IPS-18a (cell line): ENCODE data around the gene CYP2U1.

Experiments used
- H3K27ac ChIP-seq: one replicate; pipeline ENCODE4 v1.5.1; 2013; ENCODE audit warnings: low read length
- H3K27me3 ChIP-seq: one replicate; pipeline ENCODE4 v1.6.1; 2013; ENCODE audit warnings: mild to moderate bottlenecking, low read length; ENCODE audit not compliant: control insufficient read depth, insufficient read depth
- H3K36me3 ChIP-seq: one replicate; pipeline ENCODE4 v1.6.1; 2013; ENCODE audit warnings: low read depth, low read length; ENCODE audit not compliant: control insufficient read depth
- H3K4me1 ChIP-seq: one replicate; pipeline ENCODE4 v1.6.1; 2013; ENCODE audit warnings: low read depth, low read length; ENCODE audit not compliant: control insufficient read depth
- H3K4me3 ChIP-seq: one replicate; pipeline ENCODE4 v1.5.1; 2013; ENCODE audit warnings: low read length
- H3K9ac ChIP-seq: one replicate; pipeline ENCODE4 v1.6.1; 2013; ENCODE audit warnings: mild to moderate bottlenecking, low read length, moderate library complexity
- H3K9me3 ChIP-seq: one replicate; pipeline ENCODE4 v1.6.1; 2013; ENCODE audit warnings: low read depth, low read length; ENCODE audit not compliant: control insufficient read depth

Gene CYP2U1

GRCh38 chr4:107930821-107931774 lies at the start of gene CYP2U1:
CYP2U1 (plus strand) TSS chr4:107931549; CDS start chr4:107931644, 95 bp downstream.
- Histone ChIP-seq H3K36me3 (no peaks in the 10 kb centered on the region), H3K4me1 (peaks cover 12% of the 10 kb centered on the region), H3K9me3 (no peaks in the 10 kb centered on the region), H3K27ac (no peak within 1 kb of the TSS), H3K27me3 (peaks cover 35% of the 10 kb centered on the region), H3K4me3 (peak within 1 kb of the TSS; percentile 69), H3K9ac (peak within 1 kb of the TSS; percentile 35)

GRCh38 chr4:107885865-107886264 lies 45.5 kb upstream of the CYP2U1 start:
- peaks cover 4% of the 10 kb centered on the region for H3K4me1 ChIP-seq
- H3K27me3 ChIP-seq = no peaks in the 10 kb centered on the region
- no peak overlapping the region for H3K9ac ChIP-seq
- no peaks in the 10 kb centered on the region for H3K36me3 ChIP-seq
- H3K4me3 ChIP-seq = no peak overlapping the region
- peaks cover 41% of the 10 kb centered on the region for H3K9me3 ChIP-seq
- H3K27ac ChIP-seq = no peak overlapping the region

- H3K36me3 ChIP-seq = no peaks in the 10 kb centered on the region
- H3K4me3 ChIP-seq = no peak overlapping the region
- no peak overlapping the region for H3K27ac ChIP-seq
- no peaks in the 10 kb centered on the region for H3K27me3 ChIP-seq
- H3K9ac ChIP-seq = no peak overlapping the region
- peaks cover 41% of the 10 kb centered on the region for H3K9me3 ChIP-seq
- H3K4me1 ChIP-seq = peaks cover 14% of the 10 kb centered on the region
These were observed 43.1 kb upstream of the CYP2U1 start for GRCh38 chr4:107888237-107888636.

- H3K27ac ChIP-seq = no peak overlapping the region
- no peaks in the 10 kb centered on the region for H3K27me3 ChIP-seq
- H3K36me3 ChIP-seq = no peaks in the 10 kb centered on the region
- H3K9me3 ChIP-seq = peaks cover 40% of the 10 kb centered on the region
- no peak overlapping the region for H3K9ac ChIP-seq
- no peak overlapping the region for H3K4me3 ChIP-seq
- peaks cover 14% of the 10 kb centered on the region for H3K4me1 ChIP-seq
These were observed 40.6 kb upstream of the CYP2U1 start for GRCh38 chr4:107890779-107891178.

GRCh38 chr4:107891299-107891698 lies 40.0 kb upstream of the CYP2U1 start:
- Histone ChIP-seq H3K4me3 (no peak overlapping the region), H3K9ac (no peak overlapping the region), H3K36me3 (no peaks in the 10 kb centered on the region), H3K9me3 (peaks cover 35% of the 10 kb centered on the region), H3K4me1 (peaks cover 14% of the 10 kb centered on the region), H3K27me3 (no peaks in the 10 kb centered on the region), H3K27ac (no peak overlapping the region)

GRCh38 chr4:107893171-107894137 lies 37.9 kb upstream of the CYP2U1 start:
- H3K4me1 ChIP-seq = peaks cover 14% of the 10 kb centered on the region
- H3K27me3 ChIP-seq = no peaks in the 10 kb centered on the region
- no peak overlapping the region for H3K27ac ChIP-seq

GRCh38 chr4:107894138-107894603 lies 37.2 kb upstream of the CYP2U1 start:
- no peaks in the 10 kb centered on the region for H3K27me3 ChIP-seq
- H3K27ac ChIP-seq = no peak overlapping the region
- H3K9me3 ChIP-seq = peaks cover 11% of the 10 kb centered on the region
- peaks cover 14% of the 10 kb centered on the region for H3K4me1 ChIP-seq
- no peak overlapping the region for H3K9ac ChIP-seq
- no peaks in the 10 kb centered on the region for H3K36me3 ChIP-seq
- no peak overlapping the region for H3K4me3 ChIP-seq

More at GRCh38 chr4:107893171-107894137, 37.9 kb upstream of the CYP2U1 start:
- Histone ChIP-seq H3K9me3 (peaks cover 16% of the 10 kb centered on the region), H3K9ac (no peak overlapping the region), H3K36me3 (no peaks in the 10 kb centered on the region), H3K4me3 (no peak overlapping the region)

- Histone ChIP-seq H3K4me3 (no peak overlapping the region), H3K9me3 (no peaks in the 10 kb centered on the region), H3K9ac (no peak overlapping the region), H3K36me3 (no peaks in the 10 kb centered on the region), H3K27ac (no peak overlapping the region), H3K27me3 (no peaks in the 10 kb centered on the region), H3K4me1 (peaks cover 8% of the 10 kb centered on the region)
These were observed 35.1 kb upstream of the CYP2U1 start for GRCh38 chr4:107896158-107896645.

- H3K4me3 ChIP-seq = no peak overlapping the region
- H3K9ac ChIP-seq = no peak overlapping the region
- H3K4me1 ChIP-seq = peaks cover 3% of the 10 kb centered on the region
- no peaks in the 10 kb centered on the region for H3K27me3 ChIP-seq
- no peaks in the 10 kb centered on the region for H3K36me3 ChIP-seq
- no peaks in the 10 kb centered on the region for H3K9me3 ChIP-seq
- H3K27ac ChIP-seq = no peak overlapping the region
These were observed 34.7 kb upstream of the CYP2U1 start for GRCh38 chr4:107896646-107897045.

- no peaks in the 10 kb centered on the region for H3K4me1 ChIP-seq
- no peak overlapping the region for H3K4me3 ChIP-seq
- H3K27ac ChIP-seq = no peak overlapping the region
- H3K9me3 ChIP-seq = no peaks in the 10 kb centered on the region
- no peaks in the 10 kb centered on the region for H3K27me3 ChIP-seq
- H3K9ac ChIP-seq = no peak overlapping the region
- H3K36me3 ChIP-seq = no peaks in the 10 kb centered on the region
These were observed 33.5 kb upstream of the CYP2U1 start for GRCh38 chr4:107897823-107898222.

- H3K9ac ChIP-seq = no peak overlapping the region
- no peaks in the 10 kb centered on the region for H3K27me3 ChIP-seq
- H3K36me3 ChIP-seq = no peaks in the 10 kb centered on the region
- no peak overlapping the region for H3K27ac ChIP-seq
- no peak overlapping the region for H3K4me3 ChIP-seq
- no peaks in the 10 kb centered on the region for H3K4me1 ChIP-seq
- H3K9me3 ChIP-seq = no peaks in the 10 kb centered on the region
These were observed 31.3 kb upstream of the CYP2U1 start for GRCh38 chr4:107900067-107900466.
